Sigmoid colon (tissue), 7 donors: ENCODE data around the gene PDRG1. TPM values are rescaled to one million over a fixed set of nuclear protein-coding genes. Genes with fewer than 3 reads are reported as not detected.

Experiments used
- DNase-seq: peaks from one replicate; pipeline ENCODE4 v3.0.0-alpha.2; 2019
- H3K27ac ChIP-seq, 4 donors: fragments of 200-600 bp; sonication (generic); one replicate each; pipeline ENCODE4 v1.5.1; 2016 to 2019; ENCODE audit warnings: mild to moderate bottlenecking in 1 of 4
- H3K27me3 ChIP-seq, 3 donors: fragments of 200-600 bp; sonication (generic); one replicate each; pipeline ENCODE4 v1.5.1; 2019; ENCODE audit warnings: mild to moderate bottlenecking in 1 of 3
- H3K36me3 ChIP-seq, 4 donors: fragments of 200-600 bp; sonication (generic); one replicate each; pipeline ENCODE4 v1.5.1; 2016 to 2019
- H3K4me1 ChIP-seq, 4 donors: fragments of 200-600 bp; sonication (generic); one replicate each; pipeline ENCODE4 v1.5.1; 2017 to 2019
- H3K4me3 ChIP-seq, 4 donors: fragments of 200-600 bp; sonication (generic); one replicate each; pipeline ENCODE4 v1.5.1; 2017 to 2019; ENCODE audit warnings: mild to moderate bottlenecking in 2 of 4, moderate library complexity in 1 of 4
- H3K9me3 ChIP-seq, 4 donors: fragments of 200-600 bp in 3 of 4; sonication (generic) in 3 of 4; one replicate each; pipeline versions ENCODE4 v1.5.1 to v1.6.1; 2013 to 2019
- CTCF ChIP-seq, 4 experiments: fragments of 450-650 bp in 3 of 4; fragments of 200-600 bp in 1 of 4; IDR thresholded peaks; one replicate each; pipeline ENCODE4 v1.5.1; 2016 to 2019; ENCODE audit warnings: antibody characterized with exemption in 4 of 4, mild to moderate bottlenecking in 3 of 4, moderate library complexity in 2 of 4
- EP300 ChIP-seq, 4 donors: sonication (generic); formaldehyde crosslinking; IDR thresholded peaks; one replicate each; pipeline ENCODE4 v1.6.1; 2017; ENCODE audit warnings: antibody characterized with exemption in 4 of 4
- POLR2A ChIP-seq, 2 donors: fragments of 450-650 bp; IDR thresholded peaks; one replicate each; pipeline ENCODE4 v1.6.1; 2016; ENCODE audit warnings: antibody characterized with exemption in 2 of 2, mild to moderate bottlenecking in 2 of 2, moderate library complexity in 2 of 2
- POLR2AphosphoS5 ChIP-seq, 4 donors: sonication (generic); formaldehyde crosslinking; IDR thresholded peaks; one replicate each; pipeline ENCODE4 v1.6.1; 2017; ENCODE audit warnings: antibody characterized with exemption in 4 of 4
- WGBS, 2 donors: extraction: QIAGEN DNeasy Blood & Tissue Kit; methylation state at CpG; one replicate each; pipeline ENCODE4 v1.1.7; 2013; 5-methylcytosine and 5-hydroxymethylcytosine counted together
- intact Hi-C: fragments of 100-400 bp; cut with DNase I; formaldehyde crosslinking; loops from one replicate; pipeline ENCODE4 v1.15.1; 2023
- polyA plus RNA-seq, 3 donors: library from polyadenylated mRNA; stranded (reverse); fragments of 200-250 nt; gene quantifications; one replicate each; pipeline ENCODE4 v1.2.3, GENCODE V29; 2013
- total RNA-seq, 4 donors: library from RNA; depleted of rRNA; stranded (reverse); fragments of >200 nt; gene quantifications; one replicate each; pipeline ENCODE4 v1.1.0, GENCODE V29; 2016
- donor health status: healthy with polysubstance abuse.
- donor health status: Bipolar disorder and iron deficiency.
- donor health status: healthy.

Gene PDRG1
- total and polyA plus RNA-seq, 7 donors: 5.0 to 15.2 (median 10.2) TPM

DNA sequence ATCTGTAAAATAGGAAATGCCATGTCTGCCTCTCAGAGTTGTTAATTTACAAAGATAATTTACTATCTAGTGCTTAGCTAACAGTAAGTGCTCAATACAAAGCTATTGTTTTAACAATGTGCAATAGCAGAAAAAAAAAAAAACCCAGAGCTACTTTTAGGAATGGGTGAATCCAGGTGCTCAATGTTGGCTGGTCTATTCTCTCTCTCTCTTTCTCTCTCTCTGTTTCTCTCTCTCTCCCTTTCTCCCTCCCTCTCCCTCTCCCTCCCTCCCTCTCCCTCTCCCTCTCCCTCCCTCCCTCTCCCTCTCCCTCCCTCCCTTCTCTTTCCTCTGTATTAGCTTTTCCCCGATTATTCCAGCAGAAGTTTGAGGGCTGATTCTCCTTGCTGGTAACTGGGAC lies 14.0 kb downstream of the PDRG1 start:
- H3K9me3 ChIP-seq: no peaks in the 10 kb centered on the region
- intact Hi-C loops: no loop called here
- peaks cover 0 to 3% (median 0%) of the 10 kb centered on the region in 4 donors for H3K36me3 ChIP-seq
- no peak overlapping the region for H3K27ac ChIP-seq
- H3K4me3 ChIP-seq: no peak overlapping the region
- TF ChIP-seq POLR2A (IDR thresholded peaks at IDR 0.05): no peak
- no peak for TF ChIP-seq POLR2AphosphoS5 (IDR thresholded peaks at IDR 0.05)
- no peak for TF ChIP-seq CTCF (IDR thresholded peaks at IDR 0.05)
- no peak for TF ChIP-seq EP300 (IDR thresholded peaks at IDR 0.05)
- 41 to 56% methylated on average over 1 of the region's 1 CpG for WGBS, 2 donors
- H3K4me1 ChIP-seq: peaks cover 0 to 4% (median 1%) of the 10 kb centered on the region in 4 donors
- H3K27me3 ChIP-seq: no peaks in the 10 kb centered on the region
- DNase-seq: no peak

GRCh38 chr20:31936420-31936819 lies 15.4 kb downstream of the PDRG1 start:
- no peaks in the 10 kb centered on the region for H3K9me3 ChIP-seq
- DNase-seq: no peak
- no peak for TF ChIP-seq EP300 (IDR thresholded peaks at IDR 0.05)
- no peak for TF ChIP-seq POLR2AphosphoS5 (IDR thresholded peaks at IDR 0.05)
- no peak for TF ChIP-seq POLR2A (IDR thresholded peaks at IDR 0.05)
- TF ChIP-seq CTCF (IDR thresholded peaks at IDR 0.05): no peak
- intact Hi-C loops: no loop called here
- H3K36me3 ChIP-seq: no peaks in the 10 kb centered on the region
- no peak overlapping the region for H3K4me3 ChIP-seq
- H3K27ac ChIP-seq: no peak overlapping the region
- H3K4me1 ChIP-seq: no peaks in the 10 kb centered on the region
- 85 to 90% methylated on average over 4 of the region's 4 CpGs for WGBS, 2 donors
- no peaks in the 10 kb centered on the region for H3K27me3 ChIP-seq

- no peaks in the 10 kb centered on the region for H3K4me1 ChIP-seq
- TF ChIP-seq POLR2AphosphoS5 (IDR thresholded peaks at IDR 0.05) (no peak), POLR2A (IDR thresholded peaks at IDR 0.05) (no peak), EP300 (IDR thresholded peaks at IDR 0.05) (no peak), CTCF (IDR thresholded peaks at IDR 0.05) (no peak)
- 69 to 71% methylated on average over 8 of the region's 8 CpGs for WGBS, 2 donors
- DNase-seq: no peak
- no peaks in the 10 kb centered on the region for H3K27me3 ChIP-seq
- no peak overlapping the region for H3K4me3 ChIP-seq
- H3K9me3 ChIP-seq: no peaks in the 10 kb centered on the region
- no peaks in the 10 kb centered on the region for H3K36me3 ChIP-seq
- no peak overlapping the region for H3K27ac ChIP-seq
- intact Hi-C loops: no loop called here
Measured at GRCh38 chr20:31934968-31935764, 16.7 kb downstream of the PDRG1 start.

DNA sequence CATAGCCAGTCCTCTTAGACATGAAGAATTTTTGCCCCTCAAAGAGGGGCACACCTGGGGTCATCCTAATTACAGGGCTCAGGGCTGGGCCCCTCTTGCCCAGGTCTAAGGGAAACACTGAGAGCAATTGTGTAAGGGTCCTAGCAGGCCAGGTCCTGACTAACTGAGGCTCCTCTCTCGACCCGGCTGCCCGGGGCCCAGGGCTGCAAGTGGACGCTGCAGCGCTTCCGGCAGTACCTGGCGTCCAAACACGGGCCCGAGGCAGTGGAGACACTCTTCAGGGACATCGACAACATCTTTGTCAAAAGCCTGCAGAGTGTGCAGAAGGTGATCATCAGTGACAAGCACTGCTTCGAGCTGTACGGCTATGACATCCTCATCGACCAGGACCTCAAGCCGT lies 17.4 kb downstream of the PDRG1 start:
- Histone ChIP-seq H3K27ac (no peak overlapping the region), H3K9me3 (no peaks in the 10 kb centered on the region), H3K4me1 (no peaks in the 10 kb centered on the region), H3K27me3 (no peaks in the 10 kb centered on the region), H3K4me3 (no peak overlapping the region), H3K36me3 (no peaks in the 10 kb centered on the region)
- no peak for DNase-seq
- WGBS, 2 donors: 91 to 92% methylated on average over 14 of the region's 14 CpGs
- TF ChIP-seq CTCF (IDR thresholded peaks at IDR 0.05): no peak
- TF ChIP-seq POLR2A (IDR thresholded peaks at IDR 0.05): no peak
- TF ChIP-seq POLR2AphosphoS5 (IDR thresholded peaks at IDR 0.05): no peak
- TF ChIP-seq EP300 (IDR thresholded peaks at IDR 0.05): no peak
- intact Hi-C loops: no loop called here
